ENCODE data around the gene HNF4A. TPM values are rescaled to one million over a fixed set of nuclear protein-coding genes. Genes with fewer than 3 reads are reported as not detected.

HNF4A gene
- polyA plus RNA-seq, 1 donor from 2014 or later, result not detected

DNA sequence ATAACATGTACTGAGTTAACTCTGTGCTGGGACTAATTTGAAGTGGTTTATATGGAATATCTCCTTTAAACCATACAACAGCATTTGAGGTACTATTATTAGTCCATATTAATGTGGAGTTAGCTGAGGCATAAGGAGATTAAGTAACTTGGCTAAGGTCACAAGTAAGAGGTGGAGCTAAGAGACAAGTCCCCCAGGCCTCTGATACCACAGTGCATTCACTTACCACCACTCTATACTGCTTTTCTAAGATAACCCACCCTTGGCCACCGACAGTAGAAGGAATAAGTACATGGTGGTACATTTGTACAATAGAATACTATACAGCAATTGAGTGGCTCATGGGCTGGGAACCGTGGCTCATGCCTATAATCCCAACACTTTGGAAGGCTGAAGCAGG lies 103.8 kb downstream of the HNF4A start:
- H3K27me3 ChIP-seq (ENCODE audit: insufficient read depth, low read depth, low read length), result no peaks in the 10 kb centered on the region
- H3K9ac ChIP-seq (ENCODE audit: low read length), result no peak overlapping the region
- no peak overlapping the region for H3K4me3 ChIP-seq (ENCODE audit: low read length)
- TF ChIP-seq RAD21 (conservative IDR thresholded peaks at IDR 0.05), result no peak
- TF ChIP-seq POLR2AphosphoS5 (IDR thresholded peaks at IDR 0.05), result no peak
- TF ChIP-seq SMC3 (conservative IDR thresholded peaks at IDR 0.05; ENCODE audit: poor library complexity), result no peak
- no peak for TF ChIP-seq CTCF (IDR thresholded peaks at IDR 0.05; ENCODE audit: poor library complexity, severe bottlenecking)
- no peak for TF ChIP-seq EP300 (conservative IDR thresholded peaks at IDR 0.05; ENCODE audit: poor library complexity, severe bottlenecking)
- no peak for TF ChIP-seq EZH2 (IDR thresholded peaks at IDR 0.05; ENCODE audit: borderline replicate concordance, insufficient read depth, low read length, poor library complexity, severe bottlenecking)
- no peak for TF ChIP-seq MXI1 (conservative IDR thresholded peaks at IDR 0.05; ENCODE audit: poor library complexity, severe bottlenecking)
- no peak for TF ChIP-seq REST (IDR thresholded peaks at IDR 0.05; ENCODE audit: borderline replicate concordance)
- TF ChIP-seq TAF1 (IDR thresholded peaks at IDR 0.05; ENCODE audit: low read depth), result no peak
- H3K9me3 ChIP-seq (ENCODE audit: low read length), result no peaks in the 10 kb centered on the region
- no peak overlapping the region for H3K27ac ChIP-seq (ENCODE audit: low read length)
- no peak overlapping the region for H3K4me2 ChIP-seq (ENCODE audit: low read length)
- no peak overlapping the region for H2AFZ ChIP-seq (ENCODE audit: low read depth, low read length)
- no peaks in the 10 kb centered on the region for H4K20me1 ChIP-seq (ENCODE audit: insufficient read depth)
- no peaks in the 10 kb centered on the region for H3K79me2 ChIP-seq (replicated peaks; ENCODE audit: insufficient read depth, low read length)
- H3K9me2 ChIP-seq (ENCODE audit: insufficient read depth, low read length), result no peaks in the 10 kb centered on the region
- no peaks in the 10 kb centered on the region for H3K36me3 ChIP-seq (ENCODE audit: insufficient read depth, low read length)
- no peaks in the 10 kb centered on the region for H3F3A ChIP-seq (ENCODE audit: insufficient read depth, low read length, poor library complexity, severe bottlenecking)

DNA sequence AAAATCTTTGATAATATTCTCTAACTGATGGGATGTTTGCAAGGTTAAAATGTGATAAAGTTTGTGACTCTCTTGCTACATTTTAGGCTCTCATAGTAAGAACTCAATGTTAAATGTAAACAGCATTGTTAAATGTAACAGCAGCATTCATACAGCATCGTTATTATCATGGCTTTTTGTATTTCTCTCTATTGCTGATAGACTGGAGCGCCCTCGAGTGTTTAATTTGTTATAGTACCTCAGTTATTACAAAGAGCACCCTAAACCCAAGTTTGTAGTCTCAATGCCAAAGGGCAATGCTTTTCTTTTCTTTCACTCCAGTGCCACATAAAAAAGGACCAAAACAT lies 105.3 kb downstream of the HNF4A start:
- Histone ChIP-seq H3F3A (ENCODE audit: insufficient read depth, low read length, poor library complexity, severe bottlenecking) (no peaks in the 10 kb centered on the region), H2AFZ (ENCODE audit: low read depth, low read length) (no peak overlapping the region), H3K4me3 (ENCODE audit: low read length) (no peak overlapping the region), H3K9me2 (ENCODE audit: insufficient read depth, low read length) (no peaks in the 10 kb centered on the region), H3K79me2 (replicated peaks; ENCODE audit: insufficient read depth, low read length) (no peaks in the 10 kb centered on the region), H3K9me3 (ENCODE audit: low read length) (no peaks in the 10 kb centered on the region), H3K27ac (ENCODE audit: low read length) (no peak overlapping the region), H4K20me1 (ENCODE audit: insufficient read depth) (no peaks in the 10 kb centered on the region), H3K4me2 (ENCODE audit: low read length) (no peak overlapping the region), H3K36me3 (ENCODE audit: insufficient read depth, low read length) (no peaks in the 10 kb centered on the region), H3K9ac (ENCODE audit: low read length) (no peak overlapping the region), H3K27me3 (ENCODE audit: insufficient read depth, low read depth, low read length) (no peaks in the 10 kb centered on the region)
- TF ChIP-seq CTCF (IDR thresholded peaks at IDR 0.05; ENCODE audit: poor library complexity, severe bottlenecking) (peak; percentile 73), RAD21 (conservative IDR thresholded peaks at IDR 0.05) (peak; percentile 72), REST (IDR thresholded peaks at IDR 0.05; ENCODE audit: borderline replicate concordance) (no peak), SMC3 (conservative IDR thresholded peaks at IDR 0.05; ENCODE audit: poor library complexity) (peak; percentile 76)
